ENCODE measurements around the gene TRPV2. TPM values are rescaled to one million over a fixed set of nuclear protein-coding genes. Genes with fewer than 3 reads are reported as not detected.

The TRPV2 gene
- total and polyA plus RNA-seq, 8 donors = 0.58 to 24.8 (median 5.9) TPM

GRCh38 chr17:16406742-16407674 lies 8.4 kb upstream of the TRPV2 start:
- Histone ChIP-seq H3K27ac (peak overlapping the region; percentile 7 to 80 (median 68)), H3K4me3 (peak overlapping the region; percentile 51 to 63 (median 54)), H3K9me3 (no peaks in the 10 kb centered on the region), H3K36me3 (no peaks in the 10 kb centered on the region), H3K27me3 (peaks cover 0 to 19% (median 5%) of the 10 kb centered on the region in 3 donors), H3K4me1 (peaks cover 9 to 23% (median 22%) of the 10 kb centered on the region in 4 donors)
- TF ChIP-seq POLR2AphosphoS5 (IDR thresholded peaks at IDR 0.05) = no peak
- 5 to 8% (median 8%) methylated on average over 60 to 67 of the region's 67 CpGs for WGBS, 5 donors
- intact Hi-C loops (cut with DNase I; ENCODE audit: low total_unique reads) = no loop called here
- peak in 1 of 2 donors; percentile 81 for DNase-seq

DNA sequence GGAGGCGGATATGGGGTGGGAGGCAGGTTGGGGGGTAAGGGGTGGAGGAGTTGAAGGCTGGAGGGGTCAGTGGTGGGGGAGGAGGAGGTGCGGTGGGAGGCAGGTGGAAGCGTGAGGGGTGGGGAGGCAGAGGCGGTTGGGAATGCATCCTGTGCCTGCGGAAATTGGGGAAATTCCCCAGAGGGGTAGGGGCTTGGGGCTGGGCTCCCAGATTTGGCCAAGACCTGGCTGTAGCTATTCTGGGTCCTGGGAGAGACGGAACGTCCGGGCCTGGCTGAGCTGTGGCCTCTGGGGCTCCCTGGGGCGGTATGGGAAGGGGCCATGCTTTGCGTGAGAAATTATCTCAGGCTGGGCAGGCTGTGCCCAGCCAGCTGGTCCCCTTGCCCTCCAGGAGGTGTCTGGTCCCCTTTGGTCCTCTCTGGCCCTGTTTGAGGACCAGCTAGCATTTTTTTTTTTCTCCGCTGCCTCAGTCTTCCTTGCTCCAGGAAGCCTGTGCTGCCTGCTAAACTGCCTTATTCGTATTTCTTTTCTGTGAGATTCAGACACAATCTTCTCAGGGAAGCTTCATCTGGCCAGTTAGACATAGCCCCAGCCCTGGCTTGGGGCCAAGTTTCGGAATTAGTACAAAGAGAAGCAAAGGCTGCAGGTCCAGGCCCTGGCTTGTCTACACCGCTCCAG lies 7.3 kb upstream of the TRPV2 start:
- Histone ChIP-seq H3K27ac (peak overlapping the region; percentile 49 to 78 (median 68)), H3K36me3 (no peaks in the 10 kb centered on the region), H3K4me3 (peak overlapping the region in 2 of 4 donors; percentile 23 to 63), H3K9me3 (no peaks in the 10 kb centered on the region), H3K27me3 (peaks cover 0 to 19% (median 5%) of the 10 kb centered on the region in 3 donors), H3K4me1 (peaks cover 9 to 23% (median 22%) of the 10 kb centered on the region in 4 donors)
- DNase-seq = peak; percentile 78 to 83
- intact Hi-C loops (cut with DNase I; ENCODE audit: low total_unique reads) = no loop called here
- TF ChIP-seq EP300 (IDR thresholded peaks at IDR 0.05) = no peak
- TF ChIP-seq CTCF (IDR thresholded peaks at IDR 0.05) = no peak
- no peak for TF ChIP-seq POLR2A (IDR thresholded peaks at IDR 0.05)
- 19 to 26% (median 21%) methylated on average over 11 to 14 of the region's 14 CpGs for WGBS, 5 donors

DNA sequence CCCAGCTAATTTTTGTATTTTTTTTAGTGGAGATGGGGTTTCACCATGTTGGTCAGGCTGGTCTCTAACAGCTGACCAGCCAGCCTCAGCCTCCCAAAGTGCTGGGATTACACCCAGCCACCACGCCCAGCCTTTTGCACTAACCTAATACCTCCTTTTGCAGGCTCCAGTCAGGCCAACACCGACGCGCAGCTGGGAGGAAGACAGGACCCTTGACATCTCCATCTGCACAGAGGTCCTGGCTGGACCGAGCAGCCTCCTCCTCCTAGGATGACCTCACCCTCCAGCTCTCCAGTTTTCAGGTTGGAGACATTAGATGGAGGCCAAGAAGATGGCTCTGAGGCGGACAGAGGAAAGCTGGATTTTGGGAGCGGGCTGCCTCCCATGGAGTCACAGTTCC lies 2.0 kb downstream of the TRPV2 start:
- no peak for DNase-seq
- 86 to 96% (median 93%) methylated on average over 6 to 7 of the region's 7 CpGs for WGBS, 5 donors
- Histone ChIP-seq H3K4me3 (no peak overlapping the region), H3K36me3 (peaks cover 9 to 16% (median 10%) of the 10 kb centered on the region in 4 donors), H3K4me1 (peaks cover 18 to 57% (median 51%) of the 10 kb centered on the region in 4 donors), H3K9me3 (no peaks in the 10 kb centered on the region), H3K27ac (peak overlapping the region in 4 of 5 donors; percentile 83 to 93 (median 87)), H3K27me3 (no peaks in the 10 kb centered on the region)
- TF ChIP-seq CTCF (IDR thresholded peaks at IDR 0.05) = no peak
- no peak for TF ChIP-seq POLR2A (IDR thresholded peaks at IDR 0.05)
- no peak for TF ChIP-seq POLR2AphosphoS5 (IDR thresholded peaks at IDR 0.05)
- TF ChIP-seq EP300 (IDR thresholded peaks at IDR 0.05) = no peak
- intact Hi-C loops (cut with DNase I; ENCODE audit: low total_unique reads) = no loop called here

DNA sequence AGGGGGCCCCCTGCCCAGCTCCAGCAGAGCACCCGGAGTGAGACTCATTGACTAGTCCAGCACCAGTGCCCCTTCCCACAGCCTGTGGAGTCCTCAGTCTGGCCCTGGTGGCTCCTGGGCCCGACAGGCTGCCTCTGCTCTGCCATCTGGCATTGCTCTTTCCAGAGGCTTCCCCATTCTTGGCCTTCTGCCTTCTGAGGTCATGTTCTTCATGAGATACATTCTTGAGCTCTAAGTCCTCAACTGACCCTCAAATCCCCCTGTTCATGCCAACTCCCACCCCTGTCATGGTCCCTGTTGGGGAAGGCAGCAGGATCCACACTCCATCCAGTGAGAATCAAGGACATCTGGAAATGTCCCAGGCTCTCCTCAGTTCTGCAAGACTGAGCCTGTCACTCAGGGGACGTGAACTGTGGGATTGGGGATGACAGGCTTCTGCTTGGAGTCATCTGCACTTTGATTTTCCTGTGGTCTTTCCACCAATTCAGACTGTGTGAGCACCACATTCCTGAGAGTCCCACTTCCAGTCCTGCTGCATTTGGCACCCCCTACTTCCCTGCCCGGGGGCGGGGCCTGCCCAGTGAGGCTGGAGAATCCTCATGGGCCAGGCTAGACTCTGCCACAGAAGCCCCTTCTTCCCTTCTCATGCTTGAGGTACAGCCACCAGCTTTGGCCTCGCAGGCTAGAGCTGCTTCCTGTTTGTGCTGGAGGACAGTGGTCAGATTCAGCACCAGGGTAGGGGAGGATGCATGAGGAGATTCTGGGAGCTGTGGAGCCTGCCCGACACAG lies 2.7 kb downstream of the TRPV2 start:
- Histone ChIP-seq H3K4me3 (no peak overlapping the region), H3K9me3 (no peaks in the 10 kb centered on the region), H3K27me3 (no peaks in the 10 kb centered on the region), H3K36me3 (peaks cover 9 to 23% (median 16%) of the 10 kb centered on the region in 4 donors), H3K4me1 (peaks cover 18 to 57% (median 51%) of the 10 kb centered on the region in 4 donors), H3K27ac (peak overlapping the region; percentile 20 to 93 (median 83))
- no peak for DNase-seq
- 77 to 79% (median 78%) methylated on average over 4 to 7 of the region's 7 CpGs for WGBS, 5 donors
- TF ChIP-seq CTCF (IDR thresholded peaks at IDR 0.05) = no peak
- TF ChIP-seq POLR2AphosphoS5 (IDR thresholded peaks at IDR 0.05) = no peak
- TF ChIP-seq POLR2A (IDR thresholded peaks at IDR 0.05) = no peak
- TF ChIP-seq EP300 (IDR thresholded peaks at IDR 0.05) = no peak
- intact Hi-C loops (cut with DNase I; ENCODE audit: low total_unique reads) = no loop called here
